MM.1S (cell line): ENCODE results near the gene MDGA2.

Experiments used
- DNase-seq: peaks from one replicate; pipeline ENCODE4 v3.0.0-alpha.2; 2015
- H2AFZ ChIP-seq: fragments of 300-600 bp; sonication (generic); 2 replicates; pipeline ENCODE4 v1.6.0; 2016; ENCODE audit warnings: antibody characterized with exemption, low read length
- H3F3A ChIP-seq: fragments of 300-600 bp; sonication (generic); 2 replicates; pipeline ENCODE4 v1.6.1; 2016; ENCODE audit warnings: mild to moderate bottlenecking, antibody characterized with exemption, low read length, moderate library complexity, mixed read lengths; ENCODE audit not compliant: insufficient read depth
- H3K27ac ChIP-seq: fragments of 300-600 bp; sonication (generic); 2 replicates; pipeline ENCODE4 v1.5.1; 2016; ENCODE audit warnings: mild to moderate bottlenecking, low read length
- H3K27me3 ChIP-seq: fragments of 300-600 bp; sonication (generic); replicated peaks from 2 replicates; pipeline ENCODE4 v1.6.0; 2016; ENCODE audit warnings: low read length; ENCODE audit not compliant: insufficient read depth
- H3K36me3 ChIP-seq: fragments of 300-600 bp; sonication (generic); replicated peaks from 2 replicates; pipeline ENCODE4 v1.6.1; 2016; ENCODE audit warnings: mild to moderate bottlenecking, low read length, mixed read lengths; ENCODE audit not compliant: insufficient read depth
- H3K4me1 ChIP-seq: fragments of 300-600 bp; sonication (generic); 2 replicates; pipeline ENCODE4 v1.6.1; 2016; ENCODE audit warnings: low read length, mixed read lengths
- H3K4me2 ChIP-seq: fragments of 300-600 bp; sonication (generic); 2 replicates; pipeline ENCODE4 v1.6.0; 2016; ENCODE audit warnings: low read depth, low read length
- H3K4me3 ChIP-seq: fragments of 300-600 bp; sonication (generic); 2 replicates; pipeline ENCODE4 v1.5.1; 2016; ENCODE audit warnings: low read length, mixed read lengths
- H3K79me2 ChIP-seq: fragments of 300-600 bp; sonication (generic); 2 replicates; pipeline ENCODE4 v1.6.1; 2016; ENCODE audit warnings: mixed run types, low read length, mixed read lengths
- H3K9ac ChIP-seq: fragments of 300-600 bp; sonication (generic); 2 replicates; pipeline ENCODE4 v1.6.1; 2016; ENCODE audit warnings: low read length, mixed read lengths
- H3K9me2 ChIP-seq: fragments of 300-600 bp; sonication (generic); replicated peaks from 2 replicates; pipeline ENCODE4 v1.6.1; 2016; ENCODE audit warnings: mild to moderate bottlenecking, low read length, mixed read lengths; ENCODE audit not compliant: insufficient read depth
- H3K9me3 ChIP-seq: fragments of 300-600 bp; sonication (generic); replicated peaks from 2 replicates; pipeline ENCODE4 v1.6.1; 2016; ENCODE audit warnings: mild to moderate bottlenecking, low read length, mixed read lengths; ENCODE audit not compliant: insufficient read depth
- H4K20me1 ChIP-seq: fragments of 300-600 bp; sonication (generic); 2 replicates; pipeline ENCODE4 v1.6.1; 2016; ENCODE audit warnings: mild to moderate bottlenecking, low read length, moderate library complexity, mixed read lengths; ENCODE audit not compliant: insufficient read depth
- EZH2 ChIP-seq: fragments of 300-600 bp; sonication (generic); optimal IDR thresholded peaks from 2 replicates; pipeline ENCODE3; 2017; ENCODE audit warnings: low read depth, mild to moderate bottlenecking, antibody characterized with exemption, low read length, mixed read lengths
- EZH2phosphoT487 ChIP-seq: fragments of 300-600 bp; sonication (generic); IDR thresholded peaks from 2 replicates; pipeline ENCODE4 v1.6.1; 2018; ENCODE audit warnings: antibody characterized with exemption, low read length
- TF ChIP-seq, protein P1 (sequence below): fragments of 300-600 bp; sonication (generic); IDR thresholded peaks from 2 replicates; pipeline ENCODE4 v1.5.1; 2016; ENCODE audit warnings: antibody characterized with exemption, low read length, mixed read lengths

The MDGA2 gene

DNA sequence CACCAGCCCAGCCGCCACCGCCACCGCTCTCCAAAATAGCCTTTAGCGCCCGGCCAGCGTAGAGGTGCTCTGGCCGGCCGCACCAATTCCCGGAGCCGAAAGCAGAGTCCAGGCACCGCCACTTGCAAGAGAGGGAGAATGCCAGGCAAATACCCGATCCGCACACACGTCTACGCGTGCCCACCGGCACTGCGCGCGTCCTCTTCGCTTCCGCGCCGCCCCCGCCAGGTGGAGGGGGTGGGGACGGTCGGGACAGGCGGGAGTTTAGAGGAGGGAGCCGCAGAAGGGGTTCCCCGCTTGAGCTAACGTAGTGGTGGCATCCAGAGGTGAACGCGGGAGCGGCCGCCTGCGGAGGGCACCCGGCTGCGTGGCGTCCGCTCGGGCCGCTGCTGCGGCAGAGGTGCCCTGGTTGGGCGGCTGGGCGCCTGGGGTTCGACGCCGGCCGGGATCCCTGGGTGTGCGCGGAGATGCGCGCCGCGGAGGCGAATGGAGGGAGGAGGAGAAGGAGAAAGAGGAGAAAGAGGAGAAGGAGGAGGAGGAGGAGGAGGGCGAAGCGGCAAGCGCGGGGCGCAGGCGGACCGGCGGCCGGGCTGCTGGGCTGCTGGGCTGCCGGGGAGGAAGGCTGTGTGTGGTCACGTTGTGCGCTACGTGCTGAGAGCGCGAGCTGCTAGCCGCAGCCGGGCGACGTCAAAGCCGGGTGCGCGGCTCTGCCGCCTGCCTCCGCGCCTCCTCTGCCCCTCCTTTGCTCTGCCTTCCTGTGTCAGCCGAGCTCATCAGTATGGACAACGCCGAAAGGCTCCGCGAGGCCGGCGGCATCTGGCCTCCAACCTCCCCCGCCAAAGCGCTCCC, at the start of gene MDGA2:
Gene MDGA2 (minus strand): TSS at position 140 of the 849 bp plus-strand sequence.
- H3K9ac ChIP-seq: no peak within 1 kb of the TSS

DNA sequence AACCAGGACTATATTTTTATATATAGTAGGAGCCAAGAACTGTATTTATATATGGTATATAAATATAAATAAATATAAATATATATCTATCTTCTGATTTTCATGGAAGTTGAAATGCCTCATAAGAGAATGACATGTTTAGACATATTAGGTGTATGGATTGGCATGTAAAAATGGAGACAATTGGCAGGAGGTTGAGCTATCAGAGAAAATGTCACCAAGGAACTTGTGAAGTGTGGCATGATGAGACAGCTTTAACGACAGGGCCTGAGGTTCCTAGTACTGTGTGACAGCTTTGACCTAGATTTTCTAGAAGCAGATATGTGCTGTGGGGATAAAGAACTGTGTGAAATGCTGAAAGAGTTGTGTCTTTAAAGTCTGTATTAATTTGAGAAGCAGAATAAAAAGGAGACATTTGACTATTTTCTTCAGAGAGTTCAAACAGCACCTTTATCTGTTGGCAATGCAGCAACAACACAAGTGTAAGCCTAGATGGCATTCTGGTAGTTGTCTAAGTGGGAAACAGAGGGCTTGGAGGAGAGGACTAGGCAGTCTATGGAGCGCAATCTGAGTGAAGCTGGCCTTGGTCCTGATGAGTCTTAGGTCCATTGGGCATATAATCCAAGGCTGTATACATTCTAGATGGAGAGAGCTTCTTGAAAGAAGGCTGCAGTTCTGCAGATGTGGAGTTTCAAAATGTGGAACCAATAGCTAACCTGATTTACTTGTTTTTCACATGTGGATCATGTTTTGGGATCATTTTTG, 47.7 kb upstream of the MDGA2 start:
- no peak overlapping the region for H2AFZ ChIP-seq
- no peak overlapping the region for H3K27ac ChIP-seq
- no peaks in the 10 kb centered on the region for H3K9me3 ChIP-seq
- H4K20me1 ChIP-seq: no peaks in the 10 kb centered on the region
- H3K9ac ChIP-seq: no peak overlapping the region
- H3F3A ChIP-seq: no peaks in the 10 kb centered on the region
- H3K4me1 ChIP-seq: no peaks in the 10 kb centered on the region
- no peaks in the 10 kb centered on the region for H3K36me3 ChIP-seq
- DNase-seq: no peak
- H3K4me2 ChIP-seq: no peak overlapping the region
- H3K9me2 ChIP-seq: no peaks in the 10 kb centered on the region
- no peak for TF ChIP-seq EZH2
- TF ChIP-seq EZH2phosphoT487: no peak
- TF ChIP-seq, protein P1, sequence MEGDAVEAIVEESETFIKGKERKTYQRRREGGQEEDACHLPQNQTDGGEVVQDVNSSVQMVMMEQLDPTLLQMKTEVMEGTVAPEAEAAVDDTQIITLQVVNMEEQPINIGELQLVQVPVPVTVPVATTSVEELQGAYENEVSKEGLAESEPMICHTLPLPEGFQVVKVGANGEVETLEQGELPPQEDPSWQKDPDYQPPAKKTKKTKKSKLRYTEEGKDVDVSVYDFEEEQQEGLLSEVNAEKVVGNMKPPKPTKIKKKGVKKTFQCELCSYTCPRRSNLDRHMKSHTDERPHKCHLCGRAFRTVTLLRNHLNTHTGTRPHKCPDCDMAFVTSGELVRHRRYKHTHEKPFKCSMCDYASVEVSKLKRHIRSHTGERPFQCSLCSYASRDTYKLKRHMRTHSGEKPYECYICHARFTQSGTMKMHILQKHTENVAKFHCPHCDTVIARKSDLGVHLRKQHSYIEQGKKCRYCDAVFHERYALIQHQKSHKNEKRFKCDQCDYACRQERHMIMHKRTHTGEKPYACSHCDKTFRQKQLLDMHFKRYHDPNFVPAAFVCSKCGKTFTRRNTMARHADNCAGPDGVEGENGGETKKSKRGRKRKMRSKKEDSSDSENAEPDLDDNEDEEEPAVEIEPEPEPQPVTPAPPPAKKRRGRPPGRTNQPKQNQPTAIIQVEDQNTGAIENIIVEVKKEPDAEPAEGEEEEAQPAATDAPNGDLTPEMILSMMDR: no peak
- no peak overlapping the region for H3K4me3 ChIP-seq
- no peaks in the 10 kb centered on the region for H3K79me2 ChIP-seq
- H3K27me3 ChIP-seq: no peaks in the 10 kb centered on the region

More for the DNA sequence above, at the start of gene MDGA2:
- no peaks in the 10 kb centered on the region for H4K20me1 ChIP-seq
- H3K4me3 ChIP-seq: no peak within 1 kb of the TSS
- H3K79me2 ChIP-seq: no peaks in the 10 kb centered on the region
- no peaks in the 10 kb centered on the region for H3K4me1 ChIP-seq
- no peak for TF ChIP-seq EZH2phosphoT487
- no peak within 1 kb of the TSS for H3K27ac ChIP-seq
- no peak within 1 kb of the TSS for H2AFZ ChIP-seq
- DNase-seq: no peak
- no peaks in the 10 kb centered on the region for H3K36me3 ChIP-seq
- H3K9me3 ChIP-seq: no peaks in the 10 kb centered on the region
- no peak within 1 kb of the TSS for H3K4me2 ChIP-seq
- no peaks in the 10 kb centered on the region for H3K27me3 ChIP-seq
- no peaks in the 10 kb centered on the region for H3F3A ChIP-seq
- H3K9me2 ChIP-seq: no peaks in the 10 kb centered on the region

GRCh38 chr14:47720281-47720680, 44.9 kb upstream of the MDGA2 start:
- DNase-seq: no peak
- H3F3A ChIP-seq: no peaks in the 10 kb centered on the region
- no peak overlapping the region for H3K4me3 ChIP-seq
- H3K36me3 ChIP-seq: no peaks in the 10 kb centered on the region
- no peaks in the 10 kb centered on the region for H3K27me3 ChIP-seq
- H3K9ac ChIP-seq: no peak overlapping the region
- no peaks in the 10 kb centered on the region for H3K79me2 ChIP-seq
- no peak overlapping the region for H3K4me2 ChIP-seq
- no peaks in the 10 kb centered on the region for H3K9me3 ChIP-seq
- no peak overlapping the region for H3K27ac ChIP-seq
- TF ChIP-seq EZH2: no peak
- TF ChIP-seq EZH2phosphoT487: no peak
- TF ChIP-seq, protein P1: no peak
- no peaks in the 10 kb centered on the region for H3K9me2 ChIP-seq
- H4K20me1 ChIP-seq: no peaks in the 10 kb centered on the region
- H2AFZ ChIP-seq: no peak overlapping the region
- no peaks in the 10 kb centered on the region for H3K4me1 ChIP-seq
